CD14-positive monocyte (primary cell): ENCODE data around the gene ZCWPW1. TPM values are rescaled to one million over a fixed set of nuclear protein-coding genes. Genes with fewer than 3 reads are reported as not detected.

Source experiments
- DNase-seq, 3 donors: peaks; one replicate each; pipeline ENCODE4 v3.0.0-alpha.2; 2011 to 2022
- H2AFZ ChIP-seq: 2 replicates; pipeline ENCODE4 v1.6.0; 2012; ENCODE audit warnings: mild to moderate bottlenecking, low read depth, low read length, inconsistent platforms; ENCODE audit not compliant: insufficient read depth, poor library complexity, severe bottlenecking
- H3K27ac ChIP-seq, 2 donors: 1 replicate in 1 of 2; 2 replicates in 1 of 2; pipeline ENCODE4 v1.5.1; 2012 to 2013; ENCODE audit warnings: low read length in 2 of 2, control low read depth in 1 of 2, inconsistent platforms in 1 of 2, low read depth in 1 of 2, mild to moderate bottlenecking in 1 of 2
- H3K27me3 ChIP-seq, 2 donors: one replicate each; pipeline versions ENCODE4 v1.6.0 to v1.6.1; 2011 to 2013; ENCODE audit warnings: low read length in 2 of 2; ENCODE audit not compliant: control insufficient read depth in 2 of 2, insufficient read depth in 2 of 2
- H3K36me3 ChIP-seq, 2 donors: replicated peaks in 1 of 2; 1 replicate in 1 of 2; 2 replicates in 1 of 2; pipeline versions ENCODE4 v1.5.1 to v1.6.1; 2012 to 2013; ENCODE audit warnings: low read length in 2 of 2, control low read depth in 1 of 2, inconsistent platforms in 1 of 2, mild to moderate bottlenecking in 1 of 2; ENCODE audit not compliant: insufficient read depth in 2 of 2, control insufficient read depth in 1 of 2
- H3K4me1 ChIP-seq, 2 donors: 1 replicate in 1 of 2; 2 replicates in 1 of 2; pipeline versions ENCODE4 v1.5.1 to v1.6.1; 2012 to 2013; ENCODE audit warnings: low read length in 2 of 2, control low read depth in 1 of 2, inconsistent platforms in 1 of 2, mild to moderate bottlenecking in 1 of 2, moderate library complexity in 1 of 2; ENCODE audit not compliant: insufficient read depth in 2 of 2, control insufficient read depth in 1 of 2
- H3K4me2 ChIP-seq: replicated peaks from 2 replicates; pipeline ENCODE3; 2012; ENCODE audit warnings: low read length, moderate library complexity, mild to moderate bottlenecking; ENCODE audit not compliant: poor library complexity, severe bottlenecking; ENCODE audit errors: extremely low read depth
- H3K4me3 ChIP-seq, 3 experiments: fragments of 200-600 bp in 1 of 3; sonication (generic) in 1 of 3; replicated peaks in 1 of 3; 1 replicate in 2 of 3; 2 replicates in 1 of 3; pipeline ENCODE4 v1.5.1; 2011 to 2013; ENCODE audit warnings: low read length in 3 of 3, mild to moderate bottlenecking in 3 of 3, control low read depth in 2 of 3, low read depth in 2 of 3, inconsistent platforms in 1 of 3, moderate library complexity in 1 of 3
- H3K79me2 ChIP-seq: 2 replicates; pipeline ENCODE4 v1.6.0; 2012; ENCODE audit warnings: mild to moderate bottlenecking, control low read depth, inconsistent platforms, low read length, moderate library complexity; ENCODE audit not compliant: insufficient read depth
- H3K9ac ChIP-seq: 2 replicates; pipeline ENCODE4 v1.6.0; 2017; ENCODE audit warnings: low read length, mild to moderate bottlenecking; ENCODE audit not compliant: insufficient read depth, poor library complexity, severe bottlenecking
- H3K9me3 ChIP-seq, 2 donors: replicated peaks in 1 of 2; 1 replicate in 1 of 2; 2 replicates in 1 of 2; pipeline versions ENCODE4 v1.5.1 to v1.6.1; 2012 to 2013; ENCODE audit warnings: low read length in 2 of 2, control low read depth in 1 of 2; ENCODE audit not compliant: control insufficient read depth in 1 of 2, insufficient read depth in 1 of 2
- H4K20me1 ChIP-seq: 2 replicates; pipeline ENCODE4 v1.6.0; 2012; ENCODE audit warnings: mild to moderate bottlenecking, low read length, control low read depth, moderate library complexity; ENCODE audit not compliant: insufficient read depth
- H3K27ac Mint-ChIP-seq, 7 donors: one replicate each; pipeline ENCODE4 v1.8.0; 2020; ENCODE audit warnings: mild to moderate bottlenecking in 7 of 7, mixed read lengths in 7 of 7, moderate library complexity in 6 of 7, inconsistent platforms in 2 of 7
- H3K27me3 Mint-ChIP-seq, 3 donors: one replicate each; pipeline ENCODE4 v1.8.0; 2021 to 2022; ENCODE audit warnings: low read depth in 3 of 3, mild to moderate bottlenecking in 3 of 3, mixed read lengths in 3 of 3, moderate library complexity in 3 of 3, inconsistent platforms in 1 of 3
- H3K36me3 Mint-ChIP-seq, 2 donors: one replicate each; pipeline ENCODE4 v1.8.0; 2020; ENCODE audit warnings: mixed read lengths in 2 of 2, inconsistent platforms in 1 of 2, mild to moderate bottlenecking in 1 of 2
- H3K4me1 Mint-ChIP-seq: one replicate; pipeline ENCODE4 v1.8.0; 2020; ENCODE audit warnings: mild to moderate bottlenecking, mixed read lengths
- H3K4me3 Mint-ChIP-seq, 2 donors: one replicate each; pipeline ENCODE4 v1.8.0; 2020; ENCODE audit warnings: mild to moderate bottlenecking in 2 of 2, mixed read lengths in 2 of 2, moderate library complexity in 1 of 2
- H3K9me3 Mint-ChIP-seq, 7 donors: one replicate each; pipeline ENCODE4 v1.8.0; 2020 to 2022; ENCODE audit warnings: mixed read lengths in 7 of 7, mild to moderate bottlenecking in 6 of 7, moderate library complexity in 6 of 7, inconsistent platforms in 2 of 7
- WGBS: methylation state at CpG from one replicate; pipeline ENCODE4 v1.1.5; 2013; ENCODE audit warnings: missing lambda C conversion rate; ENCODE audit not compliant: insufficient coverage; 5-methylcytosine and 5-hydroxymethylcytosine counted together
- intact Hi-C, 2 donors: fragments of 100-400 bp; cut with micrococcal nuclease; formaldehyde crosslinking; loops; one replicate each; pipeline versions ENCODE4 v1.15.0 to v1.15.1; 2023
- polyA plus RNA-seq, 3 donors: library from polyadenylated mRNA; depleted of rRNA in 1 of 3; unstranded in 2 of 3; stranded (reverse) in 1 of 3; fragments of 300-500 nt in 2 of 3; fragments of >200 nt in 1 of 3; fragmentation: Illumina TruSeq in 2 of 3; gene quantifications; 1 replicate in 2 of 3; 2 replicates in 1 of 3; pipeline ENCODE4 v1.2.3, GENCODE V29; 2012 to 2021
- TF ChIP-seq, protein P1 (sequence below): fragments of 200-600 bp; IDR thresholded peaks from one replicate; pipeline ENCODE4 v1.8.0; 2022; ENCODE audit warnings: antibody characterized with exemption, mild to moderate bottlenecking

The ZCWPW1 gene
- polyA plus RNA-seq, 3 donors: 0.60 to 1.9 (median 1.2) TPM

DNA sequence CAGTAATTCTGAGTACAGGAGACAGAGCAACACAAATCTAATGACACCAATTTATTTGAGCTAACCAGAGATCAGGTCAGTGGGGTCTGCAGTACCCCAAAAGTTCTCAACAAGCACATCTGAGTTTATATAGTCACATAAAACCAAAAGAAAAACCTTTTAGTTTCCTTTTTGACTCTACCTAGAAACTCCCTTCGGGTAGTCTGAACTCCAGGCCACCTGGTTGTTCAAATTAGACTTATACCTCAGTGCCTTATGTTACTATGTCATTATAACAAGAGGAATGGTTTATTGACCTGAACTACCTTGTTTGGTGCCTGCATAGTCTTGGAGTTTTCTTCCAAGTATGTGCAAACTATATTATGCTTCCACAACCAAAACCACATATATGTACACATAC is 14.6 kb downstream of the ZCWPW1 start:
- Mint-ChIP-seq H3K36me3 (peaks cover 47 to 52% of the 10 kb centered on the region in 2 donors), H3K27me3 (peaks cover 0 to 4% (median 0%) of the 10 kb centered on the region in 3 donors), H3K4me3 (no peak overlapping the region), H3K4me1 (peaks cover 10% of the 10 kb centered on the region), H3K27ac (peak overlapping the region in 1 of 7 donors; percentile 49), H3K9me3 (no peaks in the 10 kb centered on the region)
- Histone ChIP-seq H3K36me3 (peaks cover 23 to 85% of the 10 kb centered on the region in 2 donors), H3K27me3 (no peaks in the 10 kb centered on the region), H3K79me2 (no peaks in the 10 kb centered on the region), H3K9ac (no peak overlapping the region), H3K4me3 (no peak overlapping the region), H3K4me1 (peaks cover 10 to 14% of the 10 kb centered on the region in 2 donors), H4K20me1 (peaks cover 36% of the 10 kb centered on the region), H3K9me3 (no peaks in the 10 kb centered on the region), H3K4me2 (no peak overlapping the region), H2AFZ (no peak overlapping the region), H3K27ac (peak overlapping the region in 1 of 2 donors; percentile 21)
- WGBS: no CpG with 5 or more reads among the region's 1 CpG
- TF ChIP-seq, protein P1, sequence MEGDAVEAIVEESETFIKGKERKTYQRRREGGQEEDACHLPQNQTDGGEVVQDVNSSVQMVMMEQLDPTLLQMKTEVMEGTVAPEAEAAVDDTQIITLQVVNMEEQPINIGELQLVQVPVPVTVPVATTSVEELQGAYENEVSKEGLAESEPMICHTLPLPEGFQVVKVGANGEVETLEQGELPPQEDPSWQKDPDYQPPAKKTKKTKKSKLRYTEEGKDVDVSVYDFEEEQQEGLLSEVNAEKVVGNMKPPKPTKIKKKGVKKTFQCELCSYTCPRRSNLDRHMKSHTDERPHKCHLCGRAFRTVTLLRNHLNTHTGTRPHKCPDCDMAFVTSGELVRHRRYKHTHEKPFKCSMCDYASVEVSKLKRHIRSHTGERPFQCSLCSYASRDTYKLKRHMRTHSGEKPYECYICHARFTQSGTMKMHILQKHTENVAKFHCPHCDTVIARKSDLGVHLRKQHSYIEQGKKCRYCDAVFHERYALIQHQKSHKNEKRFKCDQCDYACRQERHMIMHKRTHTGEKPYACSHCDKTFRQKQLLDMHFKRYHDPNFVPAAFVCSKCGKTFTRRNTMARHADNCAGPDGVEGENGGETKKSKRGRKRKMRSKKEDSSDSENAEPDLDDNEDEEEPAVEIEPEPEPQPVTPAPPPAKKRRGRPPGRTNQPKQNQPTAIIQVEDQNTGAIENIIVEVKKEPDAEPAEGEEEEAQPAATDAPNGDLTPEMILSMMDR: no peak
- DNase-seq: no peak
- intact Hi-C loops: loop anchor here in 1 of 2 donors (5.0 kb wide), 2 partner anchors 37 to 277 kb away; no protein-coding TSS in a partner anchor

DNA sequence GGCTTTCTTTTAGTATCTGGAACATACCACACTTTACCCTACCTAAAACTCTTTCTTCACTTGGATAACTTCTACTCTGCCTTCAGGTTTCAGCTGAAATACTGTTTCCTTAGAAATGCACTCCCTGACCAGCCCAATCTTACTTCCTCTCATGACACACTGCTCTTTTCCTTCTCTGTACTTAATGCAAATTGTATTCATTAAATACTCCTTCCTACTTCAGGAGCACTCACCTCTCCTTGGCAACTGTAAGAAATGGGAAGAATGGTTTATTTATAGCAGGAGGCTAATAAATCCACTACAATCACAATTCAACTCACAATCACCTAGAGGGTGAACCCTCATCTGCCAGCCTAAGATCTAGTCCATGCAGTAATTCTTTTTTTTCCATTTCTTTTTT is 15.2 kb downstream of the ZCWPW1 start:
- H3K36me3 ChIP-seq: peaks cover 27 to 86% of the 10 kb centered on the region in 2 donors
- no peak overlapping the region for H3K4me3 ChIP-seq
- H3K4me3 Mint-ChIP-seq: no peak overlapping the region
- peaks cover 41% of the 10 kb centered on the region for H4K20me1 ChIP-seq
- no peaks in the 10 kb centered on the region for H3K9me3 ChIP-seq
- H3K4me1 Mint-ChIP-seq: peaks cover 10% of the 10 kb centered on the region
- H3K79me2 ChIP-seq: no peaks in the 10 kb centered on the region
- H3K36me3 Mint-ChIP-seq: peaks cover 45 to 51% of the 10 kb centered on the region in 2 donors
- no peak overlapping the region for H3K9ac ChIP-seq
- H3K4me2 ChIP-seq: no peak overlapping the region
- H3K27me3 ChIP-seq: no peaks in the 10 kb centered on the region
- peak overlapping the region; percentile 49 to 88 (median 84) for H3K27ac Mint-ChIP-seq
- intact Hi-C loops: loop anchor here in 1 of 2 donors (5.0 kb wide), 2 partner anchors 36 to 276 kb away; no protein-coding TSS in a partner anchor
- H3K27me3 Mint-ChIP-seq: peaks cover 0 to 4% (median 0%) of the 10 kb centered on the region in 3 donors
- H2AFZ ChIP-seq: no peak overlapping the region
- TF ChIP-seq, protein P1: no peak
- peak overlapping the region in 1 of 2 donors; percentile 21 for H3K27ac ChIP-seq
- H3K4me1 ChIP-seq: peaks cover 10 to 14% of the 10 kb centered on the region in 2 donors
- no peaks in the 10 kb centered on the region for H3K9me3 Mint-ChIP-seq
- no peak for DNase-seq
